ENCODE measurements around the gene PET100.

PET100 gene

GRCh38 chr19:7629347-7630054 lies at the start of gene PET100, which contains the start of gene XAB2:
Gene PET100 (plus strand): TSS chr19:7629793. CDS start chr19:7629834, 41 bp downstream.
Gene XAB2 (minus strand): TSS chr19:7629545. CDS start chr19:7629527, 18 bp downstream.
- peak within 1 kb of the TSS in 20 of 21 experiments; percentile 67 to 94 (median 86) for H3K27ac ChIP-seq

GRCh38 chr19:7582446-7582845 lies 47.1 kb upstream of the PET100 start:
- Histone ChIP-seq H3K27ac (no peak overlapping the region), H3K4me3 (no peak overlapping the region)

More at GRCh38 chr19:7629347-7630054, at the start of gene PET100, which contains the start of gene XAB2:
- peak within 1 kb of the TSS; percentile 66 to 100 (median 97) for H3K4me3 ChIP-seq

GRCh38 chr19:7589822-7590221 lies 39.8 kb upstream of the PET100 start:
- peak overlapping the region in 2 of 21 experiments; percentile 6 to 26 for H3K27ac ChIP-seq
- no peak overlapping the region for H3K4me3 ChIP-seq

GRCh38 chr19:7590256-7590655 lies 39.3 kb upstream of the PET100 start:
- H3K27ac ChIP-seq, result peak overlapping the region in 7 of 21 experiments; percentile 22 to 47 (median 30)
- no peak overlapping the region for H3K4me3 ChIP-seq

- Histone ChIP-seq H3K4me3 (peak within 1 kb of the TSS; percentile 25 to 54 (median 40)), H3K27ac (peak within 1 kb of the TSS in 12 of 21 experiments; percentile 11 to 77 (median 48))
These were observed 34.0 kb upstream of the PET100 start, which contains the start of gene CAMSAP3 for GRCh38 chr19:7595466-7596133. Gene CAMSAP3 (plus strand): TSS chr19:7595863. CDS start chr19:7596003, 140 bp downstream.

- H3K27ac ChIP-seq, result peak overlapping the region in 12 of 21 experiments; percentile 11 to 77 (median 48)
These were observed 33.2 kb upstream of the PET100 start for GRCh38 chr19:7596211-7596937.

GRCh38 chr19:7597689-7598088 lies 31.9 kb upstream of the PET100 start:
- Histone ChIP-seq H3K4me3 (no peak overlapping the region), H3K27ac (peak overlapping the region in 1 of 21 experiments; percentile 77)

More at GRCh38 chr19:7596211-7596937, 33.2 kb upstream of the PET100 start:
- peak overlapping the region; percentile 25 to 54 (median 40) for H3K4me3 ChIP-seq

- Histone ChIP-seq H3K27ac (no peak overlapping the region), H3K4me3 (no peak overlapping the region)
These were observed 31.4 kb upstream of the PET100 start for GRCh38 chr19:7598180-7598579.

- H3K4me3 ChIP-seq, result no peak overlapping the region
- no peak overlapping the region for H3K27ac ChIP-seq
These were observed 28.9 kb upstream of the PET100 start for GRCh38 chr19:7600721-7601120.

- no peak overlapping the region for H3K4me3 ChIP-seq
- H3K27ac ChIP-seq, result no peak overlapping the region
These were observed 27.2 kb upstream of the PET100 start for GRCh38 chr19:7602240-7602934.

GRCh38 chr19:7602935-7603497 lies 26.6 kb upstream of the PET100 start:
- Histone ChIP-seq H3K4me3 (no peak overlapping the region), H3K27ac (no peak overlapping the region)

GRCh38 chr19:7603919-7604318 lies 25.7 kb upstream of the PET100 start:
- no peak overlapping the region for H3K27ac ChIP-seq
- no peak overlapping the region for H3K4me3 ChIP-seq

GRCh38 chr19:7605490-7606222 lies 23.9 kb upstream of the PET100 start:
- Histone ChIP-seq H3K4me3 (no peak overlapping the region), H3K27ac (no peak overlapping the region)

- no peak overlapping the region for H3K4me3 ChIP-seq
- no peak overlapping the region for H3K27ac ChIP-seq
These were observed 23.3 kb upstream of the PET100 start for GRCh38 chr19:7606289-7606688.

- H3K27ac ChIP-seq, result no peak overlapping the region
- H3K4me3 ChIP-seq, result no peak overlapping the region
These were observed 22.2 kb upstream of the PET100 start for GRCh38 chr19:7607212-7607873.

- Histone ChIP-seq H3K27ac (no peak overlapping the region), H3K4me3 (no peak overlapping the region)
These were observed 21.6 kb upstream of the PET100 start for GRCh38 chr19:7607874-7608560.

GRCh38 chr19:7610491-7611240 lies 18.9 kb upstream of the PET100 start:
- no peak overlapping the region for H3K4me3 ChIP-seq
- no peak overlapping the region for H3K27ac ChIP-seq

Measured in skin epidermis (tissue), 12 donors.